Activated naive CD8-positive, alpha-beta T cell (primary cell): Measurements from ENCODE around the gene SNX32.

Experiments
- H3K27ac Mint-ChIP-seq: one replicate; pipeline ENCODE4 v1.8.0; 2021; ENCODE audit warnings: mixed read lengths
- H3K27me3 Mint-ChIP-seq: one replicate; pipeline ENCODE4 v1.8.0; 2021; ENCODE audit warnings: mixed read lengths
- H3K36me3 Mint-ChIP-seq: one replicate; pipeline ENCODE4 v1.8.0; 2021; ENCODE audit warnings: mixed read lengths
- H3K4me1 Mint-ChIP-seq: one replicate; pipeline ENCODE4 v1.8.0; 2021; ENCODE audit warnings: low read depth, mixed read lengths
- H3K4me3 Mint-ChIP-seq: one replicate; pipeline ENCODE4 v1.8.0; 2021; ENCODE audit warnings: mild to moderate bottlenecking, mixed read lengths
- H3K9me3 Mint-ChIP-seq: one replicate; pipeline ENCODE4 v1.8.0; 2021; ENCODE audit warnings: low read depth, mixed read lengths

Gene SNX32

GRCh38 chr11:65872586-65873317 lies 39.0 kb downstream of the SNX32 start, which contains the start of gene EFEMP2:
EFEMP2 (minus strand) TSS chr11:65872800; CDS start chr11:65872354, 446 bp downstream.
- no peaks in the 10 kb centered on the region for H3K9me3 Mint-ChIP-seq
- no peaks in the 10 kb centered on the region for H3K27me3 Mint-ChIP-seq
- peaks cover 40% of the 10 kb centered on the region for H3K4me1 Mint-ChIP-seq
- no peaks in the 10 kb centered on the region for H3K36me3 Mint-ChIP-seq
- H3K4me3 Mint-ChIP-seq, result peak within 1 kb of the TSS; percentile 90
- H3K27ac Mint-ChIP-seq, result peak within 1 kb of the TSS; percentile 77

- peak overlapping the region; percentile 77 for H3K27ac Mint-ChIP-seq
- H3K9me3 Mint-ChIP-seq, result no peaks in the 10 kb centered on the region
- H3K4me1 Mint-ChIP-seq, result peaks cover 46% of the 10 kb centered on the region
- no peaks in the 10 kb centered on the region for H3K36me3 Mint-ChIP-seq
- peak overlapping the region; percentile 90 for H3K4me3 Mint-ChIP-seq
- no peaks in the 10 kb centered on the region for H3K27me3 Mint-ChIP-seq
These were observed 39.8 kb downstream of the SNX32 start for GRCh38 chr11:65873318-65874156.

GRCh38 chr11:65879617-65880016 lies 45.9 kb downstream of the SNX32 start, which contains the start of gene CTSW:
CTSW (plus strand) TSS chr11:65879837; CDS start chr11:65879855, 18 bp downstream.
- Mint-ChIP-seq H3K27me3 (no peaks in the 10 kb centered on the region), H3K9me3 (no peaks in the 10 kb centered on the region), H3K4me1 (peaks cover 56% of the 10 kb centered on the region), H3K27ac (peak within 1 kb of the TSS; percentile 91), H3K4me3 (peak within 1 kb of the TSS; percentile 82), H3K36me3 (no peaks in the 10 kb centered on the region)

DNA sequence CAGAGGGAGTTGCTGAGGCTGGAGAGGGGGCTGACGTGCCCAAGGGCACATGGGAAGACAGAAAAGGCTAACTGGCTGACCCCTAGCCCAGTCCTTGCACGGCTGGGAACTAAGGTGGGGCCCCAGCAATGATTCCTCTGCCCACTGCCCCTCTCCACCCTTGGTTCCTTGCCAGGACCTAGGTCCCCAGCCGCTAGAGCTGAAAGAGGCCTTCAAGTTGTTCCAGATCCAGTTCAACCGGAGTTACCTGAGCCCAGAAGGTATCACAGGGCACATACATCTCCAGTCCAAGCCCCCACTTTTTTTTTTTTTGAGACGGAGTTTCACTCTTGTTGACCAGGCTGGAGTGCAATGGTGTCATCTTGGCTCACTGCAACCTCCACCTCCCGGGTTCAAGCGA lies 46.3 kb downstream of the SNX32 start:
- Mint-ChIP-seq H3K36me3 (no peaks in the 10 kb centered on the region), H3K9me3 (no peaks in the 10 kb centered on the region), H3K27me3 (no peaks in the 10 kb centered on the region), H3K4me3 (peak overlapping the region; percentile 82), H3K4me1 (peaks cover 58% of the 10 kb centered on the region), H3K27ac (peak overlapping the region; percentile 91)

GRCh38 chr11:65880844-65881421 lies 47.2 kb downstream of the SNX32 start:
- Mint-ChIP-seq H3K27ac (peak overlapping the region; percentile 91), H3K4me1 (peaks cover 60% of the 10 kb centered on the region), H3K9me3 (no peaks in the 10 kb centered on the region), H3K4me3 (peak overlapping the region; percentile 82), H3K36me3 (no peaks in the 10 kb centered on the region), H3K27me3 (no peaks in the 10 kb centered on the region)

- Mint-ChIP-seq H3K27me3 (no peaks in the 10 kb centered on the region), H3K36me3 (no peaks in the 10 kb centered on the region), H3K4me3 (no peak overlapping the region), H3K9me3 (no peaks in the 10 kb centered on the region), H3K27ac (peak overlapping the region; percentile 3), H3K4me1 (peaks cover 55% of the 10 kb centered on the region)
These were observed 48.6 kb downstream of the SNX32 start for GRCh38 chr11:65882120-65883057.

- Mint-ChIP-seq H3K9me3 (no peaks in the 10 kb centered on the region), H3K36me3 (no peaks in the 10 kb centered on the region), H3K4me1 (peaks cover 50% of the 10 kb centered on the region), H3K27ac (no peak overlapping the region), H3K4me3 (no peak overlapping the region), H3K27me3 (no peaks in the 10 kb centered on the region)
These were observed 49.4 kb downstream of the SNX32 start for GRCh38 chr11:65883058-65883761.

DNA sequence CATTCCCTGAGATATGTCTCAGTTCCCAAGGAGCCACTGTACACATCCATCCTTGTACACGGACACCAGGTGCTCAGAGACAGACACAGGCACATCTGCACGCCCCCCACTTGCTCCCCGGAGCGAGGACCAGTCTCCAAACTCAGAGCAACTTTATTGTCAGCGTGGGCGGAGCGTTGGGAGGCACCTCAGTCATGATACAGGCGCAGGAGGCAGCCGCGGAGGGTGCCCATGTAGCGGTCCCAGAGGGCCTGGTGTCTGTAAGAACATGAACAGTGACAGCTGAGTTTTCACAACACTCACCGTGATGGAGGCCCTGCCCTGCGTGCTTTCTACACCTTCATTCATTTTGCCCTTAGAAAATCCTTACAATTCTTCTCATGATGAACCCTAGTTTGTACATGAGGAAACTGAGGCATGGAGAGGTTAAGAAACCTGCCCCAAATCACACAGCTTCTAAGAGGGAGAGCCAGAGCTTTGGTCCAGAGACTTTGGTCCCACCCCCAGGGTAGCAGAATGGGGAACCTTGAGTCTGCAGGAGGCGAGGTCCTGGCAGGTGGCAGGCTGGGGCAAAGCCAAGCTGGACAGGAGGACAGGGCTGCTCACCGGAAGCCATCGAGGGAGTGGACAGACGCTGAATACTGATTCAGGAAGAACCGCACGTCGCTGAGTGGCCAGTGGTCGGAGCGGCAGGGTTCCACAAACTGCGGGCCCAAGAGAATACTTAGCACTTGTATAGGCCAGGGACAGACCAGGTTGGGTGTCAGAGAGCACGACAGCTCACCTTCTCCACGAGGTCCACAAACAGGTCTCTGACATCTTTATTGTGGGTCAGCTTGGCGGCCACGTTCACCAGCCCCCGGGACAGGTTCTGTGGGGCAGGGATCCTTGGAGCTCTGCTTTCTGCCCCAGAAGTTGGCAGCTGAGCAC lies 50.3 kb downstream of the SNX32 start:
- Mint-ChIP-seq H3K36me3 (no peaks in the 10 kb centered on the region), H3K4me3 (no peak overlapping the region), H3K9me3 (no peaks in the 10 kb centered on the region), H3K27me3 (no peaks in the 10 kb centered on the region), H3K4me1 (peaks cover 49% of the 10 kb centered on the region), H3K27ac (no peak overlapping the region)

DNA sequence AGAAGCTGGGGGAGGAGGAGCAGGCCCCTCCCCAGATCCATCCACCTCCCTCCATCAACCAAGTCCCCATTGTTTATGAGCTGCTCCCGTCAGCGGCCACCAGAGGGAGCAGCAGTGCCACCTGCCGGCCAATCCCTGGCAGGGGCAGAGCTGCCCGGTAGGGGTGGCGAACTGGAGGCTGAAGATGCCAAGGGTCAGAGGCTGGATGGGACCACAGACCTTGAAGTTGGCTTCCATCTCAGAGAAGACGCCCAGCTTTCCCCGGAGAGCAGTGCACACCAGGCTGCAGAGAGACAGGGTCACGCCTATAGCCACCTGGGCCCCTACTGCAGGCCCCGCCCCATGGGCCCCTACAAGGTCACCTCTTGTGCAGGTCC lies 50.9 kb downstream of the SNX32 start:
- H3K4me3 Mint-ChIP-seq, result no peak overlapping the region
- H3K27ac Mint-ChIP-seq, result peak overlapping the region; percentile 46
- H3K27me3 Mint-ChIP-seq, result no peaks in the 10 kb centered on the region
- H3K4me1 Mint-ChIP-seq, result peaks cover 49% of the 10 kb centered on the region
- H3K9me3 Mint-ChIP-seq, result no peaks in the 10 kb centered on the region
- no peaks in the 10 kb centered on the region for H3K36me3 Mint-ChIP-seq

GRCh38 chr11:65885231-65885630 lies 51.5 kb downstream of the SNX32 start:
- no peak overlapping the region for H3K27ac Mint-ChIP-seq
- no peaks in the 10 kb centered on the region for H3K27me3 Mint-ChIP-seq
- H3K4me3 Mint-ChIP-seq, result no peak overlapping the region
- H3K9me3 Mint-ChIP-seq, result no peaks in the 10 kb centered on the region
- peaks cover 49% of the 10 kb centered on the region for H3K4me1 Mint-ChIP-seq
- H3K36me3 Mint-ChIP-seq, result no peaks in the 10 kb centered on the region

- Mint-ChIP-seq H3K4me3 (peak overlapping the region; percentile 97), H3K36me3 (no peaks in the 10 kb centered on the region), H3K27me3 (no peaks in the 10 kb centered on the region), H3K4me1 (peaks cover 43% of the 10 kb centered on the region), H3K9me3 (no peaks in the 10 kb centered on the region), H3K27ac (no peak overlapping the region)
These were observed 52.2 kb downstream of the SNX32 start for GRCh38 chr11:65885808-65886536.

GRCh38 chr11:65886826-65887722 lies 53.3 kb downstream of the SNX32 start:
- no peaks in the 10 kb centered on the region for H3K36me3 Mint-ChIP-seq
- no peaks in the 10 kb centered on the region for H3K27me3 Mint-ChIP-seq
- H3K4me3 Mint-ChIP-seq, result peak overlapping the region; percentile 97
- peak overlapping the region; percentile 95 for H3K27ac Mint-ChIP-seq
- H3K4me1 Mint-ChIP-seq, result peaks cover 39% of the 10 kb centered on the region
- H3K9me3 Mint-ChIP-seq, result no peaks in the 10 kb centered on the region
